Adrenal gland (tissue), 12 donors: ENCODE data around the gene MPDZ. TPM values are rescaled to one million over a fixed set of nuclear protein-coding genes. Genes with fewer than 3 reads are reported as not detected.

Source experiments
- DNase-seq, 7 donors: peaks; one replicate each; pipeline ENCODE4 v3.0.0-alpha.2; 2019 to 2020
- H3K27ac ChIP-seq, 5 donors: fragments of 200-600 bp; sonication (generic) in 4 of 5; 1 replicate in 3 of 5; 2 replicates in 2 of 5; pipeline versions ENCODE4 v1.5.1 to v1.8.0; 2016 to 2020; ENCODE audit warnings: mild to moderate bottlenecking in 1 of 5
- H3K27me3 ChIP-seq: fragments of 200-600 bp; 2 replicates; pipeline ENCODE4 v1.8.0; 2021
- H3K36me3 ChIP-seq, 2 donors: fragments of 200-600 bp; replicated peaks in 1 of 2; 1 replicate in 1 of 2; 2 replicates in 1 of 2; pipeline versions ENCODE4 v1.5.1 to v1.8.0; 2018 to 2022
- H3K4me1 ChIP-seq, 2 donors: fragments of 200-600 bp; replicated peaks in 1 of 2; 1 replicate in 1 of 2; 2 replicates in 1 of 2; pipeline versions ENCODE4 v1.5.1 to v1.8.0; 2018 to 2021
- H3K4me3 ChIP-seq, 4 donors: fragments of 200-600 bp; sonication (generic) in 3 of 4; one replicate each; pipeline ENCODE4 v1.5.1; 2016 to 2018
- H3K9me3 ChIP-seq, 3 donors: fragments of 200-600 bp; sonication (generic) in 1 of 3; replicated peaks in 1 of 3; 1 replicate in 2 of 3; 2 replicates in 1 of 3; pipeline versions ENCODE4 v1.5.1 to v1.8.0; 2016 to 2021
- CTCF ChIP-seq, 6 experiments: fragments of 450-650 bp in 4 of 6; fragments of 200-600 bp in 2 of 6; sonication (generic) in 1 of 6; IDR thresholded peaks; 1 replicate in 5 of 6; 2 replicates in 1 of 6; pipeline versions ENCODE4 v1.5.1 to v1.8.0; 2016 to 2021; ENCODE audit warnings: antibody characterized with exemption in 6 of 6, mild to moderate bottlenecking in 2 of 6, moderate library complexity in 1 of 6
- POLR2A ChIP-seq, 2 donors: fragments of 450-650 bp; IDR thresholded peaks; one replicate each; pipeline ENCODE4 v1.6.1; 2017; ENCODE audit warnings: antibody characterized with exemption in 2 of 2, mild to moderate bottlenecking in 2 of 2, moderate library complexity in 1 of 2
- WGBS, 4 donors: extraction: QIAGEN DNeasy Blood & Tissue Kit in 2 of 4; methylation state at CpG; one replicate each; pipeline versions ENCODE4 v1.1.5 to v1.1.7; 2013 to 2017; 5-methylcytosine and 5-hydroxymethylcytosine counted together
- intact Hi-C, 2 donors: fragments of 100-400 bp; cut with DNase I; formaldehyde crosslinking; loops; one replicate each; pipeline versions ENCODE4 v1.14.1 to v1.15.0; 2022 to 2023
- polyA plus RNA-seq, 3 donors: library from polyadenylated mRNA; stranded (reverse); fragments of 200-250 nt in 2 of 3; fragments of 350-450 nt in 1 of 3; fragmentation: Illumina TruSeq in 1 of 3; extraction: RNeasy Lipid Tissue Mini Kit (QIAGEN cat#74804) in 1 of 3; gene quantifications; one replicate each; pipeline ENCODE4 v1.2.3, GENCODE V29; 2013 to 2014
- total RNA-seq, 9 donors: library from RNA; depleted of rRNA in 4 of 9; stranded (reverse); fragments of >200 nt in 4 of 9; fragments of 120-200 nt in 1 of 9; fragmentation: NEBNext Ultra II Directional in 1 of 9; extraction: Animal tissue kit (Norgen Biotek cat#: 25700) in 1 of 9; gene quantifications; one replicate each; pipeline versions ENCODE4 v1.1.0 to v1.2.4, GENCODE V29; 2013 to 2023
- donor health status: healthy with polysubstance abuse.
- donor health status: Bipolar disorder and iron deficiency.
- donor health status: DM: yes; HTN: yes; CAD: no.
- donor health status: DM: no; HTN: no; CAD: no.
- donor health status: DM: no; HTN: no; CAD: no.
- donor health status: DM: yes; HTN: yes; CAD: no.

The MPDZ gene
- total and polyA plus RNA-seq, 12 donors: 10.7 to 46.0 (median 27.7) TPM

GRCh38 chr9:13131416-13131815 is 148.1 kb downstream of the MPDZ start:
- intact Hi-C loops: no loop called here
- H3K27me3 ChIP-seq: no peaks in the 10 kb centered on the region
- peaks cover 0 to 22% of the 10 kb centered on the region in 2 donors for H3K36me3 ChIP-seq
- H3K4me1 ChIP-seq: no peaks in the 10 kb centered on the region
- H3K27ac ChIP-seq: no peak overlapping the region
- no peak overlapping the region for H3K4me3 ChIP-seq
- 86 to 96% (median 93%) methylated on average over 6 of the region's 6 CpGs for WGBS, 4 donors
- no peak for TF ChIP-seq CTCF (IDR thresholded peaks at IDR 0.05)
- no peak for TF ChIP-seq POLR2A (IDR thresholded peaks at IDR 0.05)
- no peaks in the 10 kb centered on the region for H3K9me3 ChIP-seq
- DNase-seq: no peak

GRCh38 chr9:13128266-13128860 is 151.1 kb downstream of the MPDZ start:
- H3K9me3 ChIP-seq: no peaks in the 10 kb centered on the region
- DNase-seq: no peak
- intact Hi-C loops: no loop called here
- no peaks in the 10 kb centered on the region for H3K4me1 ChIP-seq
- no peak overlapping the region for H3K4me3 ChIP-seq
- WGBS, 4 donors: 90 to 100% (median 96%) methylated on average over 1 of the region's 1 CpG
- H3K36me3 ChIP-seq: peaks cover 0 to 19% of the 10 kb centered on the region in 2 donors
- H3K27me3 ChIP-seq: no peaks in the 10 kb centered on the region
- H3K27ac ChIP-seq: no peak overlapping the region
- TF ChIP-seq CTCF (IDR thresholded peaks at IDR 0.05) (no peak), POLR2A (IDR thresholded peaks at IDR 0.05) (no peak)

- intact Hi-C loops: no loop called here
- no peak for DNase-seq
These were observed 152.4 kb downstream of the MPDZ start for GRCh38 chr9:13127131-13127530.

GRCh38 chr9:13125261-13125660 is 154.2 kb downstream of the MPDZ start:
- H3K4me1 ChIP-seq: no peaks in the 10 kb centered on the region
- no peaks in the 10 kb centered on the region for H3K27me3 ChIP-seq
- DNase-seq: no peak
- H3K9me3 ChIP-seq: no peaks in the 10 kb centered on the region
- intact Hi-C loops: no loop called here
- no peak for TF ChIP-seq POLR2A (IDR thresholded peaks at IDR 0.05)
- no peak for TF ChIP-seq CTCF (IDR thresholded peaks at IDR 0.05)
- no peak overlapping the region for H3K4me3 ChIP-seq
- peaks cover 0 to 26% of the 10 kb centered on the region in 2 donors for H3K36me3 ChIP-seq
- H3K27ac ChIP-seq: no peak overlapping the region

More at GRCh38 chr9:13127131-13127530, 152.4 kb downstream of the MPDZ start:
- no peaks in the 10 kb centered on the region for H3K9me3 ChIP-seq
- peaks cover 0 to 19% of the 10 kb centered on the region in 2 donors for H3K36me3 ChIP-seq
- H3K4me1 ChIP-seq: no peaks in the 10 kb centered on the region
- TF ChIP-seq POLR2A (IDR thresholded peaks at IDR 0.05) (no peak), CTCF (IDR thresholded peaks at IDR 0.05) (no peak)
- 86 to 92% (median 89%) methylated on average over 3 of the region's 3 CpGs for WGBS, 4 donors
- H3K27me3 ChIP-seq: no peaks in the 10 kb centered on the region
- no peak overlapping the region for H3K27ac ChIP-seq
- H3K4me3 ChIP-seq: no peak overlapping the region
